Skeletal muscle cell (primary cell): ENCODE results near the gene SEC23A.
"Not testable (repeated sequence)": the region's sequence is repeated elsewhere in the genome, so short reads cannot be mapped to it uniquely, and the experiment has no call there.

Source experiments
- DNase-seq: peaks from one replicate; pipeline ENCODE4 v3.0.0-alpha.2; 2010; ENCODE audit warnings: low read depth
- H3K4me3 ChIP-seq: 2 replicates; pipeline ENCODE4 v1.5.1; 2011; ENCODE audit warnings: low read depth, mild to moderate bottlenecking, control low read depth, low read length, moderate library complexity

The SEC23A gene

GRCh38 chr14:39097159-39097558, 5.9 kb downstream of the SEC23A start:
- DNase-seq: no peak

GRCh38 chr14:39094515-39094914, 8.5 kb downstream of the SEC23A start:
- DNase-seq: no peak
- no peak overlapping the region for H3K4me3 ChIP-seq

More at GRCh38 chr14:39097159-39097558, 5.9 kb downstream of the SEC23A start:
- no peak overlapping the region for H3K4me3 ChIP-seq

- H3K4me3 ChIP-seq: no peak overlapping the region
- no peak for DNase-seq
Measured at GRCh38 chr14:39091716-39092115, 11.3 kb downstream of the SEC23A start.

- no peak overlapping the region for H3K4me3 ChIP-seq
- no peak for DNase-seq
Measured at GRCh38 chr14:39090548-39091111, 12.4 kb downstream of the SEC23A start.

GRCh38 chr14:39087493-39087892, 15.5 kb downstream of the SEC23A start:
- no peak for DNase-seq
- H3K4me3 ChIP-seq: no peak overlapping the region

- no peak overlapping the region for H3K4me3 ChIP-seq
- no peak for DNase-seq
Measured at GRCh38 chr14:39085933-39086332, 17.1 kb downstream of the SEC23A start.

- H3K4me3 ChIP-seq: no peak overlapping the region
- DNase-seq: no peak
Measured at GRCh38 chr14:39083127-39083526, 19.9 kb downstream of the SEC23A start.

- DNase-seq: no peak
- H3K4me3 ChIP-seq: no peak overlapping the region
Measured at GRCh38 chr14:39080886-39081285, 22.1 kb downstream of the SEC23A start.

- no peak overlapping the region for H3K4me3 ChIP-seq
- no peak for DNase-seq
Measured at GRCh38 chr14:39071096-39071495, 31.9 kb downstream of the SEC23A start.

- no peak overlapping the region for H3K4me3 ChIP-seq
- DNase-seq: no peak
Measured at GRCh38 chr14:39069923-39070322, 33.1 kb downstream of the SEC23A start.

- DNase-seq, H3K4me3 ChIP-seq: not testable (repeated sequence)
Measured at GRCh38 chr14:39069169-39069805, 33.7 kb downstream of the SEC23A start.

GRCh38 chr14:39060818-39061437, 42.1 kb downstream of the SEC23A start:
- DNase-seq: no peak
- H3K4me3 ChIP-seq: no peak overlapping the region

- no peak for DNase-seq
- no peak overlapping the region for H3K4me3 ChIP-seq
Measured at GRCh38 chr14:39055786-39056474, 47.1 kb downstream of the SEC23A start.

GRCh38 chr14:39052869-39053454, 50.1 kb downstream of the SEC23A start:
- not testable (repeated sequence) for DNase-seq, H3K4me3 ChIP-seq

- DNase-seq: peak; percentile 47
- H3K4me3 ChIP-seq: no peak overlapping the region
Measured at GRCh38 chr14:39050389-39050788, 52.6 kb downstream of the SEC23A start.

- not testable (repeated sequence) for DNase-seq, H3K4me3 ChIP-seq
Measured at GRCh38 chr14:39045889-39046288, 57.1 kb downstream of the SEC23A start.

- H3K4me3 ChIP-seq: no peak overlapping the region
- DNase-seq: no peak
Measured at GRCh38 chr14:39043352-39043943, 59.6 kb downstream of the SEC23A start.

- no peak for DNase-seq
- H3K4me3 ChIP-seq: no peak overlapping the region
Measured at GRCh38 chr14:39040529-39040928, 62.5 kb downstream of the SEC23A start.

- no peak overlapping the region for H3K4me3 ChIP-seq
- no peak for DNase-seq
Measured at GRCh38 chr14:39038542-39038941, 64.5 kb downstream of the SEC23A start.

- H3K4me3 ChIP-seq: no peak overlapping the region
- DNase-seq: no peak
Measured at GRCh38 chr14:39036760-39037159, 66.3 kb downstream of the SEC23A start.
